Large intestine (tissue), 3 donors: ENCODE results near the gene MATN4. TPM values are rescaled to one million over a fixed set of nuclear protein-coding genes. Genes with fewer than 3 reads are reported as not detected.

Experiments
- DNase-seq, 2 donors: peaks; one replicate each; pipeline versions ENCODE4 v3.0.0 to v3.0.0-alpha.2; 2013
- H3K27ac ChIP-seq: one replicate; pipeline ENCODE4 v1.5.1; 2013; ENCODE audit warnings: low read length
- H3K27me3 ChIP-seq: 2 replicates; pipeline ENCODE4 v1.6.1; 2013; ENCODE audit warnings: low read length; ENCODE audit not compliant: control insufficient read depth, insufficient read depth
- H3K36me3 ChIP-seq: 2 replicates; pipeline ENCODE4 v1.6.1; 2013; ENCODE audit warnings: low read length; ENCODE audit not compliant: control insufficient read depth, insufficient read depth
- H3K4me1 ChIP-seq: one replicate; pipeline ENCODE4 v1.6.1; 2013; ENCODE audit warnings: low read length; ENCODE audit not compliant: control insufficient read depth, insufficient read depth
- H3K4me3 ChIP-seq: one replicate; pipeline ENCODE4 v1.5.1; 2013; ENCODE audit warnings: low read length
- H3K9me3 ChIP-seq: one replicate; pipeline ENCODE4 v1.6.1; 2013; ENCODE audit warnings: mild to moderate bottlenecking, low read depth, low read length, moderate library complexity; ENCODE audit not compliant: control insufficient read depth
- WGBS: methylation state at CpG from one replicate; pipeline ENCODE4 v1.1.5; 2013; ENCODE audit warnings: low lambda C conversion rate; ENCODE audit not compliant: insufficient coverage; 5-methylcytosine and 5-hydroxymethylcytosine counted together
- polyA plus RNA-seq: library from polyadenylated mRNA; unstranded; fragments of 120-200 nt; gene quantifications from one replicate; pipeline ENCODE4 v1.2.1, GENCODE V29; 2013

The MATN4 gene
- polyA plus RNA-seq, 1 donor: not detected

GRCh38 chr20:45325371-45325770 is 17.3 kb upstream of the MATN4 start:
- Histone ChIP-seq H3K4me3 (no peak overlapping the region), H3K36me3 (peaks cover 50% of the 10 kb centered on the region), H3K9me3 (no peaks in the 10 kb centered on the region), H3K4me1 (no peaks in the 10 kb centered on the region), H3K27me3 (no peaks in the 10 kb centered on the region), H3K27ac (no peak overlapping the region)
- no peak for DNase-seq
- WGBS: no CpG with 5 or more reads among the region's 6 CpGs

DNA sequence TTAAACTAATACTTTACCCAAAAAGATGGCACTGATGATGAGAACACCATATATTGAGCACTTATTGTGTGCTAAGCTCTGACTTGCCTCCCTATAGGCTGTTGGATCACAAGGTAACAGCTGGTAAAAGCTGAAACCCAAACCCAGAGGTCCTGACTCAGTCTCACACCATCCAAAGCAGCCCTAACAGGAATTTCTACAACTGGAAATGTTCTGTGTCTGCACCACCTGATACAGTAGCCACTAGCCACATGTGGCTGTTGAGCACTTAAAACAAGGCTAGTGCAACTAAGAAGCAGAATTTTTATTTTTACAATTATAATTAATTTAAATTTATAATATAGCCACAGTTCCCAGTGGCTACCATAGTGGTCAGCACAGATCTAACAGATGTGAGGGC is 15.6 kb upstream of the MATN4 start:
- peaks cover 3% of the 10 kb centered on the region for H3K27me3 ChIP-seq
- no peak overlapping the region for H3K27ac ChIP-seq
- H3K36me3 ChIP-seq: peaks cover 34% of the 10 kb centered on the region
- no peak for DNase-seq
- H3K4me1 ChIP-seq: peaks cover 3% of the 10 kb centered on the region
- no peak overlapping the region for H3K4me3 ChIP-seq
- H3K9me3 ChIP-seq: no peaks in the 10 kb centered on the region

DNA sequence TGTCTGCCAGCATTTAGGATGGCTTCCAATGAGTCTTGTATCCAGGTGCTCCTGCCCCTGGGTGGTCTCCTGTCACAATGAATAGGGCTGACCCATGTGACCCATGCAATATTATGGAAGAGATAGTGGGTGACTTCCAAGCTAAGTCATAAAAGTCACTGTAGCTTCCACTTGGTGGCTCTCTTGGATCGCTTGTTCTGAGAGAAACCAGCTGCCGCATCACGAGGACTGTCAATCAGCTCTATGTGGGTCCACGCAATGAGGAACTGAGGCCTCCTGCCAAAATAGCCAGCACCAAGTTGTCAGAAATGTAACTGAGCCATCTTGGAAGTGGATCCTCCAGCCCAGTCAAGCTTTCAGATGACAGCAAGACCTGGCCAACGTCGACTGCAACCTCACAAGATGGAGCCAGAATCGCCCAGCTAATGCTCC is 14.9 kb upstream of the MATN4 start:
- Histone ChIP-seq H3K27ac (no peak overlapping the region), H3K27me3 (peaks cover 11% of the 10 kb centered on the region)

GRCh38 chr20:45320948-45321595 is 13.0 kb upstream of the MATN4 start:
- DNase-seq: no peak
- Histone ChIP-seq H3K27ac (no peak overlapping the region), H3K4me3 (no peak overlapping the region), H3K27me3 (peaks cover 30% of the 10 kb centered on the region), H3K36me3 (peaks cover 13% of the 10 kb centered on the region), H3K4me1 (peaks cover 3% of the 10 kb centered on the region), H3K9me3 (peaks cover 6% of the 10 kb centered on the region)
- 100% methylated on average over 1 of the region's 5 CpGs for WGBS

More for the DNA sequence above, 14.9 kb upstream of the MATN4 start:
- Histone ChIP-seq H3K36me3 (peaks cover 26% of the 10 kb centered on the region), H3K4me1 (peaks cover 3% of the 10 kb centered on the region), H3K9me3 (no peaks in the 10 kb centered on the region), H3K4me3 (no peak overlapping the region)
- DNase-seq: peak; percentile 56 to 78
- WGBS: no CpG with 5 or more reads among the region's 7 CpGs

GRCh38 chr20:45318948-45319347 is 10.8 kb upstream of the MATN4 start:
- Histone ChIP-seq H3K27me3 (peaks cover 42% of the 10 kb centered on the region), H3K9me3 (peaks cover 6% of the 10 kb centered on the region), H3K36me3 (no peaks in the 10 kb centered on the region), H3K4me1 (peaks cover 3% of the 10 kb centered on the region), H3K4me3 (no peak overlapping the region), H3K27ac (no peak overlapping the region)
- WGBS: no CpG with 5 or more reads among the region's 2 CpGs
- no peak for DNase-seq

GRCh38 chr20:45318386-45318939 is 10.4 kb upstream of the MATN4 start:
- peaks cover 46% of the 10 kb centered on the region for H3K27me3 ChIP-seq
- DNase-seq: no peak
- H3K36me3 ChIP-seq: no peaks in the 10 kb centered on the region
- H3K27ac ChIP-seq: no peak overlapping the region
- no CpG with 5 or more reads among the region's 7 CpGs for WGBS
- no peak overlapping the region for H3K4me3 ChIP-seq
- peaks cover 6% of the 10 kb centered on the region for H3K9me3 ChIP-seq
- peaks cover 3% of the 10 kb centered on the region for H3K4me1 ChIP-seq

GRCh38 chr20:45317826-45318225 is 9.7 kb upstream of the MATN4 start:
- WGBS: no CpG with 5 or more reads among the region's 3 CpGs

DNA sequence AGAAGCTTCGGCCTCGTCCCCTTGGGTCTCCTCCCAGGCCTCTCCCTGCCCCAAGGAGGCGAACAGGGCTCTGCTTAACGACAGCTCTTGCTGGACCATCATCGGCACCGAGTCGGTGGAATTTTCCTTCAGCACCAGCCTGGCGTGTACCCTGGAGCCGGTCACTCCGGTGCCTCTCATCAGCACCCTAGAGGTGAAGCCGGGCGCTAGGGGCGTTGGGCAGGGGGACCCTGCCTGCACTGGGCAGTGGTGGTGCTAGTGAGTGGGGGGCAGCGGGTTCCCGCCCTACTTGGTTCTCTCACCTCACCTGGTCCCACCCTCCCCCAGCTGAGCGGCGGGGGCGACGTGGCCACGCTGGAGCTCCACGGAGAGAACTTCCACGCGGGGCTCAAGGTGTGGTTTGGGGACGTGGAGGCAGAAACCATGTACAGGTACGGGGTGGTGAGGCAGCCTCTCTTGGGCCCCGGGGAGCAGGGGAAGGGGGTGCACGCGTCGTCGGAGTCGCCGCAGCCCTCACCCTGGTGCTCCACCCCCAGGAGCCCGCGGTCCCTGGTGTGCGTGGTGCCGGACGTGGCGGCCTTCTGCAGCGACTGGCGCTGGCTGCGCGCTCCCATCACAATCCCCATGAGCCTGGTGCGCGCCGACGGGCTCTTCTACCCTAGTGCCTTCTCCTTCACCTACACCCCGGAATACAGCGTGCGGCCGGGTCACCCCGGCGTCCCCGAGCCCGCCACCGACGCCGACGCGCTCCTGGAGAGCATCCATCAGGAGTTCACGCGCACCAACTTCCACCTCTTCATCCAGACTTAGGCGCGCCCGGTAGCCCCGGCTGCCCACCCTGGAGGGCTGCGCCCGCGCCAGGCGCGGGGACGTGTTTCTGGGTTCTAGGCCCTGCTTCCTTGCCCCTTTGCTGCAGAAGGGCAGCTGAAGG is 8.3 kb upstream of the MATN4 start:
- Histone ChIP-seq H3K4me3 (no peak overlapping the region), H3K36me3 (no peaks in the 10 kb centered on the region), H3K4me1 (peaks cover 3% of the 10 kb centered on the region), H3K9me3 (peaks cover 8% of the 10 kb centered on the region), H3K27ac (no peak overlapping the region), H3K27me3 (peaks cover 66% of the 10 kb centered on the region)
- no CpG with 5 or more reads among the region's 71 CpGs for WGBS
- DNase-seq: no peak

More at GRCh38 chr20:45317826-45318225, 9.7 kb upstream of the MATN4 start:
- Histone ChIP-seq H3K4me3 (no peak overlapping the region), H3K36me3 (no peaks in the 10 kb centered on the region), H3K9me3 (peaks cover 8% of the 10 kb centered on the region), H3K27ac (no peak overlapping the region), H3K27me3 (peaks cover 52% of the 10 kb centered on the region), H3K4me1 (peaks cover 3% of the 10 kb centered on the region)
- DNase-seq: no peak

DNA sequence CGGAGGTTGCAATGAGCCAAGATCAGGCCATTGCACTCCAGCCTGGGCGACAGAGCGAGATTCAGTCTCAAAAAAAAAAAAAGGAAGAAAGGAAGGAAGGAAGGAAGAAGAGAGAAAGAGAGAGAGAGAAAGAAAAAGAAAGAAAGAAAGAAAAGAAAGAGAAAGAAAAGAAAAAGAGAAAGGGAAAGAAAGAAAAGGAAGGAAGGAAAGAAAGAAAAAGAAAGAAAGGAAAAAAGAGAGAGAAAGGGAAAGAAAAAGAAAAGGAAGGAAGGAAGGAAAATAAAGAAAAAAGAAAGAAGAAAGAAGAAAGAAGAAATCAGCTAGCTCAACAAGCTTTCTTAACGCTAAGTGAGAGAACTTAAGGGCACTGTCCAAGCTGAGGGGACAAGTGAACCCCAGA is 7.6 kb upstream of the MATN4 start:
- Histone ChIP-seq H3K27me3 (peaks cover 74% of the 10 kb centered on the region), H3K27ac (no peak overlapping the region)

GRCh38 chr20:45313943-45314342 is 5.8 kb upstream of the MATN4 start:
- Histone ChIP-seq H3K27ac (no peak overlapping the region), H3K4me1 (no peaks in the 10 kb centered on the region), H3K36me3 (no peaks in the 10 kb centered on the region), H3K9me3 (peaks cover 8% of the 10 kb centered on the region), H3K27me3 (peaks cover 82% of the 10 kb centered on the region), H3K4me3 (no peak overlapping the region)
- no peak for DNase-seq
- WGBS: no CpG with 5 or more reads among the region's 11 CpGs

More for the DNA sequence above, 7.6 kb upstream of the MATN4 start:
- WGBS: 95% methylated on average over 4 of the region's 4 CpGs
- peaks cover 8% of the 10 kb centered on the region for H3K9me3 ChIP-seq
- DNase-seq: no peak
- H3K36me3 ChIP-seq: no peaks in the 10 kb centered on the region
- peaks cover 3% of the 10 kb centered on the region for H3K4me1 ChIP-seq
- H3K4me3 ChIP-seq: no peak overlapping the region
